ENCODE measurements around the gene USP44.

Gene USP44

GRCh38 chr12:95553197-95553943 lies 2.1 kb upstream of the USP44 start:
- no peak for TF ChIP-seq CTCF (IDR thresholded peaks at IDR 0.05)

- TF ChIP-seq CTCF (IDR thresholded peaks at IDR 0.05), result no peak
These were observed 739 bp upstream of the USP44 start for GRCh38 chr12:95551913-95552516.

- no peak for TF ChIP-seq CTCF (IDR thresholded peaks at IDR 0.05)
These were observed 1.7 kb downstream of the USP44 start for GRCh38 chr12:95549392-95550084.

- no peak for TF ChIP-seq CTCF (IDR thresholded peaks at IDR 0.05)
These were observed 2.5 kb downstream of the USP44 start for GRCh38 chr12:95548539-95549391.

GRCh38 chr12:95548056-95548538 lies 3.2 kb downstream of the USP44 start:
- TF ChIP-seq CTCF (IDR thresholded peaks at IDR 0.05), result no peak

- TF ChIP-seq CTCF (IDR thresholded peaks at IDR 0.05), result no peak
These were observed 3.7 kb downstream of the USP44 start for GRCh38 chr12:95547522-95548055.

- TF ChIP-seq CTCF (IDR thresholded peaks at IDR 0.05), result no peak
These were observed 4.8 kb downstream of the USP44 start for GRCh38 chr12:95546491-95546813.

Data from LNCAP (cell line).